CD14-positive monocyte (primary cell): ENCODE results near the gene S100A13. TPM values are rescaled to one million over a fixed set of nuclear protein-coding genes. Genes with fewer than 3 reads are reported as not detected.

Experiments used
- DNase-seq, 3 donors: peaks; one replicate each; pipeline ENCODE4 v3.0.0-alpha.2; 2011 to 2022
- H2AFZ ChIP-seq: 2 replicates; pipeline ENCODE4 v1.6.0; 2012; ENCODE audit warnings: mild to moderate bottlenecking, low read depth, low read length, inconsistent platforms; ENCODE audit not compliant: insufficient read depth, poor library complexity, severe bottlenecking
- H3K27ac ChIP-seq, 2 donors: 1 replicate in 1 of 2; 2 replicates in 1 of 2; pipeline ENCODE4 v1.5.1; 2012 to 2013; ENCODE audit warnings: low read length in 2 of 2, control low read depth in 1 of 2, inconsistent platforms in 1 of 2, low read depth in 1 of 2, mild to moderate bottlenecking in 1 of 2
- H3K27me3 ChIP-seq, 2 donors: one replicate each; pipeline versions ENCODE4 v1.6.0 to v1.6.1; 2011 to 2013; ENCODE audit warnings: low read length in 2 of 2; ENCODE audit not compliant: control insufficient read depth in 2 of 2, insufficient read depth in 2 of 2
- H3K36me3 ChIP-seq, 2 donors: replicated peaks in 1 of 2; 1 replicate in 1 of 2; 2 replicates in 1 of 2; pipeline versions ENCODE4 v1.5.1 to v1.6.1; 2012 to 2013; ENCODE audit warnings: low read length in 2 of 2, control low read depth in 1 of 2, inconsistent platforms in 1 of 2, mild to moderate bottlenecking in 1 of 2; ENCODE audit not compliant: insufficient read depth in 2 of 2, control insufficient read depth in 1 of 2
- H3K4me1 ChIP-seq, 2 donors: 1 replicate in 1 of 2; 2 replicates in 1 of 2; pipeline versions ENCODE4 v1.5.1 to v1.6.1; 2012 to 2013; ENCODE audit warnings: low read length in 2 of 2, control low read depth in 1 of 2, inconsistent platforms in 1 of 2, mild to moderate bottlenecking in 1 of 2, moderate library complexity in 1 of 2; ENCODE audit not compliant: insufficient read depth in 2 of 2, control insufficient read depth in 1 of 2
- H3K4me2 ChIP-seq: replicated peaks from 2 replicates; pipeline ENCODE3; 2012; ENCODE audit warnings: low read length, moderate library complexity, mild to moderate bottlenecking; ENCODE audit not compliant: poor library complexity, severe bottlenecking; ENCODE audit errors: extremely low read depth
- H3K4me3 ChIP-seq, 3 experiments: fragments of 200-600 bp in 1 of 3; sonication (generic) in 1 of 3; replicated peaks in 1 of 3; 1 replicate in 2 of 3; 2 replicates in 1 of 3; pipeline ENCODE4 v1.5.1; 2011 to 2013; ENCODE audit warnings: low read length in 3 of 3, mild to moderate bottlenecking in 3 of 3, control low read depth in 2 of 3, low read depth in 2 of 3, inconsistent platforms in 1 of 3, moderate library complexity in 1 of 3
- H3K79me2 ChIP-seq: 2 replicates; pipeline ENCODE4 v1.6.0; 2012; ENCODE audit warnings: mild to moderate bottlenecking, control low read depth, inconsistent platforms, low read length, moderate library complexity; ENCODE audit not compliant: insufficient read depth
- H3K9ac ChIP-seq: 2 replicates; pipeline ENCODE4 v1.6.0; 2017; ENCODE audit warnings: low read length, mild to moderate bottlenecking; ENCODE audit not compliant: insufficient read depth, poor library complexity, severe bottlenecking
- H3K9me3 ChIP-seq, 2 donors: replicated peaks in 1 of 2; 1 replicate in 1 of 2; 2 replicates in 1 of 2; pipeline versions ENCODE4 v1.5.1 to v1.6.1; 2012 to 2013; ENCODE audit warnings: low read length in 2 of 2, control low read depth in 1 of 2; ENCODE audit not compliant: control insufficient read depth in 1 of 2, insufficient read depth in 1 of 2
- H4K20me1 ChIP-seq: 2 replicates; pipeline ENCODE4 v1.6.0; 2012; ENCODE audit warnings: mild to moderate bottlenecking, low read length, control low read depth, moderate library complexity; ENCODE audit not compliant: insufficient read depth
- H3K27ac Mint-ChIP-seq, 7 donors: one replicate each; pipeline ENCODE4 v1.8.0; 2020; ENCODE audit warnings: mild to moderate bottlenecking in 7 of 7, mixed read lengths in 7 of 7, moderate library complexity in 6 of 7, inconsistent platforms in 2 of 7
- H3K27me3 Mint-ChIP-seq, 3 donors: one replicate each; pipeline ENCODE4 v1.8.0; 2021 to 2022; ENCODE audit warnings: low read depth in 3 of 3, mild to moderate bottlenecking in 3 of 3, mixed read lengths in 3 of 3, moderate library complexity in 3 of 3, inconsistent platforms in 1 of 3
- H3K36me3 Mint-ChIP-seq, 2 donors: one replicate each; pipeline ENCODE4 v1.8.0; 2020; ENCODE audit warnings: mixed read lengths in 2 of 2, inconsistent platforms in 1 of 2, mild to moderate bottlenecking in 1 of 2
- H3K4me1 Mint-ChIP-seq: one replicate; pipeline ENCODE4 v1.8.0; 2020; ENCODE audit warnings: mild to moderate bottlenecking, mixed read lengths
- H3K4me3 Mint-ChIP-seq, 2 donors: one replicate each; pipeline ENCODE4 v1.8.0; 2020; ENCODE audit warnings: mild to moderate bottlenecking in 2 of 2, mixed read lengths in 2 of 2, moderate library complexity in 1 of 2
- H3K9me3 Mint-ChIP-seq, 7 donors: one replicate each; pipeline ENCODE4 v1.8.0; 2020 to 2022; ENCODE audit warnings: mixed read lengths in 7 of 7, mild to moderate bottlenecking in 6 of 7, moderate library complexity in 6 of 7, inconsistent platforms in 2 of 7
- WGBS: methylation state at CpG from one replicate; pipeline ENCODE4 v1.1.5; 2013; ENCODE audit warnings: missing lambda C conversion rate; ENCODE audit not compliant: insufficient coverage; 5-methylcytosine and 5-hydroxymethylcytosine counted together
- intact Hi-C, 2 donors: fragments of 100-400 bp; cut with micrococcal nuclease; formaldehyde crosslinking; loops; one replicate each; pipeline versions ENCODE4 v1.15.0 to v1.15.1; 2023
- polyA plus RNA-seq, 3 donors: library from polyadenylated mRNA; depleted of rRNA in 1 of 3; unstranded in 2 of 3; stranded (reverse) in 1 of 3; fragments of 300-500 nt in 2 of 3; fragments of >200 nt in 1 of 3; fragmentation: Illumina TruSeq in 2 of 3; gene quantifications; 1 replicate in 2 of 3; 2 replicates in 1 of 3; pipeline ENCODE4 v1.2.3, GENCODE V29; 2012 to 2021
- TF ChIP-seq, protein P1 (sequence below): fragments of 200-600 bp; IDR thresholded peaks from one replicate; pipeline ENCODE4 v1.8.0; 2022; ENCODE audit warnings: antibody characterized with exemption, mild to moderate bottlenecking

S100A13 gene
- polyA plus RNA-seq, 3 donors = 2.5 to 13.9 (median 2.6) TPM

DNA sequence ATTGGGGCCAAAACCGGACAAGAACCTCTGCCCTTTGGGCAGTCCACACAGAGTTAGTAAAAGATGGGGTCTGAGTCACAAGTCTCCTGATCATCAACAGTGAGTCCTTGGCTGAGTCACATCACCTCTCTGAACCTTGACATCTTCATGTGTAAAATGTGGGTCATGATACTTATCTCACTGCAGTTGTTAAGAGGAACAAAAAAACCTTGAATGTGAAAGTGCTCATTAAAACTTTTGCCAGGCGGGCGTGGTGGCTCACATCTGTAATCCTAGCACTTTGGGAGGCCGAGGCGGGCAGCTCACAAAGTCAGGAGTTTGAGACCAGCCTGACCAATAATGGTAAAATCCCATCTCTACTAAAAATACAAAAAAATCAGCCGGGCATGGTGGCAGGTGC, 30.1 kb downstream of the S100A13 start:
- H3K4me1 Mint-ChIP-seq = peaks cover 47% of the 10 kb centered on the region

DNA sequence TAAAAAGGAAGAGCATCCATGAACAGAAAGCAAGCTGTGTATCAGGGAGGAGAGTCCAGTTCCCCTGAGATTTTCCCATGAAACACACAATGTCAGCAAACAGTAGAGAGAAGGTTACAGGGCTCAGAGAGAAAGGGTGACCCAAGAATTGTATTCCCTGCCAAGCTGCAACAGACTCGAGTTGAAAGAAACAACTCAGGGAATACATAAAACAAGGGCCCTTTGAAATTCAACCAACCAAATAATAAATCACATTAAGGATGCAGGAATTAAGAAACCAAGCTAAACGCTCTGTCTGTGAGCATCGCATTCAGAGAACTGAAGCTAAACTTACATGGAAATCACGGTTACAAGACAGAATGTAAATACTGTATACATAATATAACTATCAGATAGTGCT, 34.6 kb downstream of the S100A13 start:
- H3K4me1 Mint-ChIP-seq = peaks cover 15% of the 10 kb centered on the region
- peaks cover 0 to 1% (median 0%) of the 10 kb centered on the region in 7 donors for H3K9me3 Mint-ChIP-seq
- Histone ChIP-seq H3K4me3 (no peak overlapping the region), H3K36me3 (no peaks in the 10 kb centered on the region), H2AFZ (no peak overlapping the region), H3K27ac (no peak overlapping the region), H3K27me3 (no peaks in the 10 kb centered on the region), H3K79me2 (no peaks in the 10 kb centered on the region), H3K4me2 (no peak overlapping the region), H3K9me3 (no peaks in the 10 kb centered on the region), H3K9ac (no peak overlapping the region), H4K20me1 (no peaks in the 10 kb centered on the region), H3K4me1 (peaks cover 0 to 4% of the 10 kb centered on the region in 2 donors)
- no peaks in the 10 kb centered on the region for H3K36me3 Mint-ChIP-seq
- H3K4me3 Mint-ChIP-seq = no peak overlapping the region
- no peak overlapping the region for H3K27ac Mint-ChIP-seq
- WGBS = no CpG with 5 or more reads among the region's 4 CpGs
- TF ChIP-seq, protein P1, sequence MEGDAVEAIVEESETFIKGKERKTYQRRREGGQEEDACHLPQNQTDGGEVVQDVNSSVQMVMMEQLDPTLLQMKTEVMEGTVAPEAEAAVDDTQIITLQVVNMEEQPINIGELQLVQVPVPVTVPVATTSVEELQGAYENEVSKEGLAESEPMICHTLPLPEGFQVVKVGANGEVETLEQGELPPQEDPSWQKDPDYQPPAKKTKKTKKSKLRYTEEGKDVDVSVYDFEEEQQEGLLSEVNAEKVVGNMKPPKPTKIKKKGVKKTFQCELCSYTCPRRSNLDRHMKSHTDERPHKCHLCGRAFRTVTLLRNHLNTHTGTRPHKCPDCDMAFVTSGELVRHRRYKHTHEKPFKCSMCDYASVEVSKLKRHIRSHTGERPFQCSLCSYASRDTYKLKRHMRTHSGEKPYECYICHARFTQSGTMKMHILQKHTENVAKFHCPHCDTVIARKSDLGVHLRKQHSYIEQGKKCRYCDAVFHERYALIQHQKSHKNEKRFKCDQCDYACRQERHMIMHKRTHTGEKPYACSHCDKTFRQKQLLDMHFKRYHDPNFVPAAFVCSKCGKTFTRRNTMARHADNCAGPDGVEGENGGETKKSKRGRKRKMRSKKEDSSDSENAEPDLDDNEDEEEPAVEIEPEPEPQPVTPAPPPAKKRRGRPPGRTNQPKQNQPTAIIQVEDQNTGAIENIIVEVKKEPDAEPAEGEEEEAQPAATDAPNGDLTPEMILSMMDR = no peak
- no peak for DNase-seq
- intact Hi-C loops = no loop called here
- peaks cover 0 to 13% (median 5%) of the 10 kb centered on the region in 3 donors for H3K27me3 Mint-ChIP-seq

More for the DNA sequence above, 30.1 kb downstream of the S100A13 start:
- Mint-ChIP-seq H3K27ac (peak overlapping the region in 5 of 7 donors; percentile 2 to 85 (median 77)), H3K4me3 (no peak overlapping the region), H3K36me3 (no peaks in the 10 kb centered on the region), H3K9me3 (no peaks in the 10 kb centered on the region), H3K27me3 (peaks cover 2 to 3% (median 2%) of the 10 kb centered on the region in 3 donors)
- Histone ChIP-seq H3K27ac (no peak overlapping the region), H3K27me3 (no peaks in the 10 kb centered on the region), H3K36me3 (no peaks in the 10 kb centered on the region), H3K9me3 (no peaks in the 10 kb centered on the region), H3K4me2 (no peak overlapping the region), H3K4me3 (no peak overlapping the region), H4K20me1 (no peaks in the 10 kb centered on the region), H3K79me2 (no peaks in the 10 kb centered on the region), H3K4me1 (peaks cover 24 to 39% of the 10 kb centered on the region in 2 donors), H2AFZ (no peak overlapping the region), H3K9ac (no peak overlapping the region)
- DNase-seq = peak; percentile 49 to 81 (median 66)
- intact Hi-C loops = loop anchor here in 1 of 2 donors (5.0 kb wide), 1 partner anchor 35 kb away; the partner anchor contains the start of gene CHTOP
- TF ChIP-seq, protein P1 = no peak
- WGBS = 76% methylated on average over 3 of the region's 6 CpGs
